Measurements from ENCODE around the gene CD22. TPM values are rescaled to one million over a fixed set of nuclear protein-coding genes. Genes with fewer than 3 reads are reported as not detected.

CD22 gene
- total RNA-seq, 2 experiments from 2014 or later, result 2.0 to 2.6 TPM

GRCh38 chr19:35291259-35291658 lies 37.7 kb upstream of the CD22 start:
- Mint-ChIP-seq H3K4me3 (no peak overlapping the region), H3K27me3 (ENCODE audit: low read depth) (no peaks in the 10 kb centered on the region), H3K36me3 (ENCODE audit: low read depth) (no peaks in the 10 kb centered on the region), H3K4me1 (ENCODE audit: low read depth) (peaks cover 8% of the 10 kb centered on the region), H3K9me3 (no peaks in the 10 kb centered on the region), H3K27ac (no peak overlapping the region)
- intact Hi-C loops (cut with micrococcal nuclease), result no loop called here
- no peak for DNase-seq
- CTCF ChIA-PET, result interaction anchor here (1.4 kb wide), 1 partner anchor 204 kb away, joined by 3 read pairs; no protein-coding TSS in a partner anchor

DNA sequence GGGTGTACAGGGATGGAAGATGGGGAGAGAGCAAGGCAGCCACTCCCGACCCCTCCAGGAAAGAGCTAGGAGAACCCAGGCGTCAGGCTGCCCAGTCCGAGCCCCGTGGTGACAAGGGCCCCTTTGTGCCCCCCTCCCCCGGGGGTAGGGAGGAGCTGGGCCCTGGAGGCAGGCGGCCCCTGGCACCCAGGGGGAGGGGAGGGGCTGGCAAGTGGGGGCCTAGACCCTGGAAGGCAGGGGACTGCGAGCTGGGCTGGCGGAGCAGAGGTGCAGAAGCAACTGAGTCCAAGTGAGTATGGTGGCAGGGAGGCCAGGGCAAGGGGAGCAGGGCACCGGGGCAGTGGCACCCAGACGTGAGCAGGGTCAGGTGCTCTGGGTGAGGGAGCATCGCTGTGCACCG lies 37.1 kb upstream of the CD22 start, which contains the start of gene MAG:
MAG (plus strand) TSS at position 246 of the 400 bp plus-strand sequence. CDS start 3,248 bp downstream, outside the sequence.
- H3K9me3 Mint-ChIP-seq, result no peaks in the 10 kb centered on the region
- peaks cover 8% of the 10 kb centered on the region for H3K4me1 Mint-ChIP-seq (ENCODE audit: low read depth)
- no peak within 1 kb of the TSS for H3K4me3 Mint-ChIP-seq
- CTCF ChIA-PET, result no interaction called here
- H3K27ac Mint-ChIP-seq, result no peak within 1 kb of the TSS
- DNase-seq, result no peak
- H3K27me3 Mint-ChIP-seq (ENCODE audit: low read depth), result no peaks in the 10 kb centered on the region
- no peaks in the 10 kb centered on the region for H3K36me3 Mint-ChIP-seq (ENCODE audit: low read depth)
- intact Hi-C loops (cut with micrococcal nuclease), result no loop called here

GRCh38 chr19:35292421-35293362 lies 36.3 kb upstream of the CD22 start:
- CTCF ChIA-PET, result no interaction called here
- H3K9me3 Mint-ChIP-seq, result no peaks in the 10 kb centered on the region
- intact Hi-C loops (cut with micrococcal nuclease), result no loop called here
- H3K4me1 Mint-ChIP-seq (ENCODE audit: low read depth), result peaks cover 8% of the 10 kb centered on the region
- H3K27ac Mint-ChIP-seq, result no peak overlapping the region
- DNase-seq, result no peak
- H3K4me3 Mint-ChIP-seq, result no peak overlapping the region
- H3K27me3 Mint-ChIP-seq (ENCODE audit: low read depth), result no peaks in the 10 kb centered on the region
- H3K36me3 Mint-ChIP-seq (ENCODE audit: low read depth), result no peaks in the 10 kb centered on the region

DNA sequence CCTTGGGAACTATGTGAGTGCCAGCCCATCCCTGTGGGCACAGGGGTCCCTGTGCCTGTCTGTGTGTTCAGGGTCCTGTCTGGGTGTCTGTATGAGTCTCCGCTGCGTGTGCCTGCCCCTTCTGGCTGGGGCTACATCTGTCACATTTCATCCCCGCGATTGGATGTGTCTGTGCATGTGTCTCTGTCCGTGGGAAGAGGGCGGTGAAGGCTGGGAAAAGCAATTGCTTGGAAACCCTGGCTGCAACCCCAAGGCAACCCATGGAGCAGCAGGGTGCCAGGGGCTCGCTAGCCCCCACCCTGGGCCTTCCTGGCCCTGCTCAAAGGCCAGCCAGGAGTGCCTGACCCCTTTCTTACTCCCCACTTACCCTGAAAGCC lies 35.6 kb upstream of the CD22 start:
- H3K4me3 Mint-ChIP-seq, result no peak overlapping the region
- CTCF ChIA-PET, result no interaction called here
- no peak overlapping the region for H3K27ac Mint-ChIP-seq
- peaks cover 8% of the 10 kb centered on the region for H3K4me1 Mint-ChIP-seq (ENCODE audit: low read depth)
- DNase-seq, result no peak
- no peaks in the 10 kb centered on the region for H3K27me3 Mint-ChIP-seq (ENCODE audit: low read depth)
- H3K36me3 Mint-ChIP-seq (ENCODE audit: low read depth), result no peaks in the 10 kb centered on the region
- intact Hi-C loops (cut with micrococcal nuclease), result no loop called here
- H3K9me3 Mint-ChIP-seq, result no peaks in the 10 kb centered on the region

DNA sequence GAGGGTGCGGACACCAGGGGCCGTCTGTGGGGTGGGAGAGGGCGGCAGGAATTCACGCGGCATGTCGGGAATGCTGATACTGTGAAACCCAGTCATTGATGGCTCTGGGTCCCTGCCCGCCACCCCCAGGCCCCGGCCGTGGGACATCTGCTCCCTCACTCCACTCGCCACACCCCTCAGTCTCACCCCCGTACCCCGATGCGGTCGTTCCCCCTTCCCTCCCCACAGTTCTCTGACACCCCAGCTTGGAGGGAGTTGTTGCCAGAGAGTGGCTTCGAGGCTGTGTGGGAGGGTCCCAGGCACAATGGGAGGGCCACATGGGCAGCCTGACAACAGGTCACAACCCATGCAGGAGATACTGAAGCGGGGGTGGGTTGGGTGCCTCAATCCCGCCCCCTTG lies 35.2 kb upstream of the CD22 start:
- H3K36me3 Mint-ChIP-seq (ENCODE audit: low read depth), result no peaks in the 10 kb centered on the region
- CTCF ChIA-PET, result no interaction called here
- intact Hi-C loops (cut with micrococcal nuclease), result no loop called here

GRCh38 chr19:35294328-35294727 lies 34.7 kb upstream of the CD22 start:
- Mint-ChIP-seq H3K27ac (no peak overlapping the region), H3K27me3 (ENCODE audit: low read depth) (no peaks in the 10 kb centered on the region), H3K9me3 (no peaks in the 10 kb centered on the region), H3K36me3 (ENCODE audit: low read depth) (no peaks in the 10 kb centered on the region), H3K4me3 (no peak overlapping the region), H3K4me1 (ENCODE audit: low read depth) (peaks cover 8% of the 10 kb centered on the region)
- CTCF ChIA-PET, result no interaction called here
- intact Hi-C loops (cut with micrococcal nuclease), result no loop called here
- no peak for DNase-seq

More for the DNA sequence above, 35.2 kb upstream of the CD22 start:
- DNase-seq, result no peak
- Mint-ChIP-seq H3K27ac (no peak overlapping the region), H3K9me3 (no peaks in the 10 kb centered on the region), H3K27me3 (ENCODE audit: low read depth) (no peaks in the 10 kb centered on the region), H3K4me3 (no peak overlapping the region), H3K4me1 (ENCODE audit: low read depth) (peaks cover 8% of the 10 kb centered on the region)

DNA sequence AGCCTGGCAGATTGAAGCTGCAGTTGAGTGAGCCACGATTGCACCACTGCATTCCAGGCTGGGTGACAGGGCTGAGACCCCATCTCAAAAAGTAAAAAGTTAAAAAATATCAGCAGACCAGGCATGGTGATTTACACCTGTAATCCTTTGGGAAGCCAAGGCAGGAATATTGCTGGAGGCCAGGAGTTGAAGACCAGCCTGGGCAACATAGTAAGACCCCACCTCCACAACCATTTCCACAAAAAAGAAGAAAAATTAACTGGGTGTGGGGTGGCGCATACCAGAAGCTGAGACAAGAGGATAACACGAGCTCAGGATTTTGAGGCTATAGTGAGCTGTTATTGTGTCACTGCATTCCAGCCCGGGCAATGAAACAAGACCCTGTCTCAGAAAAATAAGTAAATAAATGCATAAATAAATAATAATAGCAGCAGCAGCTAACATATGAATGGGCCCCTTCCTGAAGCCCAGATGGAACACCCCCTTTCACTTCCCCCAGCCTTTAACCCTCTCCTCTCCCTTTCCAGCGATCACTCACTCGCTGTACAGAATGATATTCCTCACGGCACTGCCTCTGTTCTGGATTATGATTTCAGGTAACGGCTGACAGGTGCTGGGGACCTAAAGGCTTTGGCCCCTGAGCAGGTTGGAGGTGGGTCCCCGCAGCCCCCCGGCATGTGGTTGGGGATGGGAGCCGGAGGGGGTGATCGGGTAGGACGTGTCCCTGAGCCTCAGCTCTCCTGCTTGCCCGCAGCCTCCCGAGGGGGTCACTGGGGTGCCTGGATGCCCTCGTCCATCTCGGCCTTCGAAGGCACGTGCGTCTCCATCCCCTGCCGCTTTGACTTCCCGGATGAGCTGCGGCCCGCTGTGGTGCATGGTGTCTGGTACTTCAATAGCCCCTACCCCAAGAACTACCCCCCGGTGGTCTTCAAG lies 33.9 kb upstream of the CD22 start:
- Mint-ChIP-seq H3K9me3 (no peaks in the 10 kb centered on the region), H3K4me1 (ENCODE audit: low read depth) (peaks cover 8% of the 10 kb centered on the region), H3K27ac (no peak overlapping the region), H3K36me3 (ENCODE audit: low read depth) (no peaks in the 10 kb centered on the region), H3K27me3 (ENCODE audit: low read depth) (no peaks in the 10 kb centered on the region), H3K4me3 (no peak overlapping the region)
- CTCF ChIA-PET, result interaction anchor here (0.7 kb wide), 1 partner anchor 228 kb away, joined by 4 read pairs; no protein-coding TSS in a partner anchor
- intact Hi-C loops (cut with micrococcal nuclease), result no loop called here
- DNase-seq, result no peak

DNA sequence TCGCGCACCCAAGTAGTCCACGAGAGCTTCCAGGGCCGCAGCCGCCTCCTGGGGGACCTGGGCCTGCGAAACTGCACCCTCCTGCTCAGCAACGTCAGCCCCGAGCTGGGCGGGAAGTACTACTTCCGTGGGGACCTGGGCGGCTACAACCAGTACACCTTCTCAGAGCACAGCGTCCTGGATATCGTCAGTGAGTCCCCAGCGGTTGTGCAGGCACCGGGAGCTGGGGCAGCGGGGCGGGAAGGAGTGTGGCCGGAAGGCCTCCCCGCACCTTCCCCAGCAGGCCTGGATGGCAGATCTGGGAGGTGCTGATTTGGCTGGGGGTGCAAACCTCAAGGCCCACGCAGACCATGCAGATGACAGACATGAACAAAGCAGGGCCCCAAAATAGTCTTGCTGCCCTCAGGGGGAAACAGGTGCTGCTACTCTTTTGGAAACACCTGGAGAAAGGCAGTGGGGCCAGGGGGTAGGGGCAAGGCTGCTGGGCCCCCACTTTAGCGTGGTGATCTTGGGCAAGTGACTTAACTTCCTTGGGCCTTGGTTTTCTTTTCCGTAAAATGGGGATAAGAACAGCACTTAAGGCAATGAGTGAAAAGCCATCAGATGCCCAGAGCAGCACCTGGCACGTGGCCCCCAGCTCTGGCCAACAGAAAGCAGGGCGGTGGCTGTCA lies 33.1 kb upstream of the CD22 start:
- CTCF ChIA-PET, result interaction anchor here (0.7 kb wide), 1 partner anchor 228 kb away, joined by 4 read pairs; no protein-coding TSS in a partner anchor
- DNase-seq, result peak; percentile 65
- intact Hi-C loops (cut with micrococcal nuclease), result no loop called here
- Mint-ChIP-seq H3K4me3 (no peak overlapping the region), H3K27me3 (ENCODE audit: low read depth) (no peaks in the 10 kb centered on the region), H3K36me3 (ENCODE audit: low read depth) (no peaks in the 10 kb centered on the region), H3K27ac (no peak overlapping the region), H3K4me1 (ENCODE audit: low read depth) (peaks cover 8% of the 10 kb centered on the region), H3K9me3 (no peaks in the 10 kb centered on the region)

- Mint-ChIP-seq H3K9me3 (no peaks in the 10 kb centered on the region), H3K27me3 (ENCODE audit: low read depth) (no peaks in the 10 kb centered on the region), H3K27ac (no peak overlapping the region), H3K4me1 (ENCODE audit: low read depth) (peaks cover 8% of the 10 kb centered on the region), H3K4me3 (no peak overlapping the region), H3K36me3 (ENCODE audit: low read depth) (no peaks in the 10 kb centered on the region)
- intact Hi-C loops (cut with micrococcal nuclease), result no loop called here
- CTCF ChIA-PET, result no interaction called here
- DNase-seq, result no peak
Measured at GRCh38 chr19:35296644-35297514, 32.1 kb upstream of the CD22 start.

- Mint-ChIP-seq H3K27ac (no peak overlapping the region), H3K36me3 (ENCODE audit: low read depth) (no peaks in the 10 kb centered on the region), H3K9me3 (no peaks in the 10 kb centered on the region), H3K27me3 (ENCODE audit: low read depth) (no peaks in the 10 kb centered on the region), H3K4me3 (no peak overlapping the region), H3K4me1 (ENCODE audit: low read depth) (peaks cover 8% of the 10 kb centered on the region)
- intact Hi-C loops (cut with micrococcal nuclease), result no loop called here
- CTCF ChIA-PET, result no interaction called here
- DNase-seq, result no peak
Measured at GRCh38 chr19:35297515-35297848, 31.5 kb upstream of the CD22 start.

GRCh38 chr19:35297922-35298321 lies 31.1 kb upstream of the CD22 start:
- intact Hi-C loops (cut with micrococcal nuclease), result no loop called here
- no peaks in the 10 kb centered on the region for H3K36me3 Mint-ChIP-seq (ENCODE audit: low read depth)
- H3K4me3 Mint-ChIP-seq, result no peak overlapping the region
- no peaks in the 10 kb centered on the region for H3K9me3 Mint-ChIP-seq
- DNase-seq, result no peak
- no peaks in the 10 kb centered on the region for H3K27me3 Mint-ChIP-seq (ENCODE audit: low read depth)
- no peak overlapping the region for H3K27ac Mint-ChIP-seq
- CTCF ChIA-PET, result no interaction called here
- H3K4me1 Mint-ChIP-seq (ENCODE audit: low read depth), result peaks cover 8% of the 10 kb centered on the region
